ENCODE results near the gene TRAPPC11. TPM values are rescaled to one million over a fixed set of nuclear protein-coding genes. Genes with fewer than 3 reads are reported as not detected.

TRAPPC11 gene
- total and polyA plus RNA-seq, 2 of the 13 experiments (the other 11 are each of a cell fraction or from before 2014, with no cell fraction given): 18.0 to 23.2 TPM

- Histone ChIP-seq H2AFZ (ENCODE audit: low read length) (no peak overlapping the region), H4K20me1 (ENCODE audit: insufficient read depth, low read length) (no peaks in the 10 kb centered on the region), H3K9me3 (ENCODE audit: low read length) (no peaks in the 10 kb centered on the region), H3K4me3 (replicated peaks in 1 of 3; ENCODE audit: insufficient read depth in 1 of 3, low read depth in 2 of 3, low read length in 3 of 3) (no peak overlapping the region), H3K36me3 (replicated peaks in 1 of 2; ENCODE audit: control insufficient read depth in 1 of 2, insufficient read depth in 2 of 2, low read length in 2 of 2) (peaks cover 2 to 6% of the 10 kb centered on the region in 2 experiments; a peak in 1 of 5 replicates), H3K27me3 (ENCODE audit: control insufficient read depth in 1 of 2, insufficient read depth in 2 of 2, low read length in 2 of 2) (no peaks in the 10 kb centered on the region), H3K27ac (ENCODE audit: extremely low read length, insufficient read depth, low read length) (no peak overlapping the region), H3K4me2 (ENCODE audit: low read depth, low read length) (no peak overlapping the region), H3K79me2 (ENCODE audit: insufficient read depth, low read length) (no peaks in the 10 kb centered on the region), H3K4me1 (ENCODE audit: insufficient read depth, low read length) (peaks cover 17% of the 10 kb centered on the region), H3K9ac (ENCODE audit: insufficient read depth, low read depth, low read length) (no peak overlapping the region)
- FAIRE-seq: no peak
- ChIA-PET CTCF (ENCODE audit: low intra/inter-chr PET ratio, low total read pairs) (no interaction called here), POLR2A (no interaction called here)
- TF ChIP-seq EEA1 (CRISPR knock-in tag; IDR thresholded peaks at IDR 0.05; ENCODE audit: borderline replicate concordance) (no peak), SKI (IDR thresholded peaks at IDR 0.05; ENCODE audit: partially characterized antibody) (no peak), ZNF407 (CRISPR knock-in tag; IDR thresholded peaks at IDR 0.05; ENCODE audit: not compliant biosample characterization) (no peak), ZNF329 (CRISPR knock-in tag; IDR thresholded peaks at IDR 0.05; ENCODE audit: low read depth) (no peak), SP5 (CRISPR knock-in tag; IDR thresholded peaks at IDR 0.05; ENCODE audit: borderline replicate concordance, low read depth) (no peak), ZNF383 (CRISPR knock-in tag; IDR thresholded peaks at IDR 0.05; ENCODE audit: borderline replicate concordance) (no peak), ZNF441 (CRISPR knock-in tag; IDR thresholded peaks at IDR 0.05; ENCODE audit: borderline replicate concordance) (no peak), ZNF776 (CRISPR knock-in tag; IDR thresholded peaks at IDR 0.05) (no peak), CBX5 (CRISPR knock-in tag; IDR thresholded peaks at IDR 0.05; ENCODE audit: borderline replicate concordance) (no peak), RBM39 (IDR thresholded peaks at IDR 0.05; ENCODE audit: low read depth, low read length, poor library complexity, severe bottlenecking) (no peak), MAF1 (CRISPR knock-in tag; IDR thresholded peaks at IDR 0.05; ENCODE audit: borderline replicate concordance) (no peak), AFF4 (CRISPR knock-in tag; IDR thresholded peaks at IDR 0.05) (no peak), ZNF558 (CRISPR knock-in tag; IDR thresholded peaks at IDR 0.05; ENCODE audit: borderline replicate concordance) (no peak), XRCC5 (optimal IDR thresholded peaks at IDR 0.05; ENCODE audit: low read length) (no peak)
- WGBS (ENCODE audit: low lambda C conversion rate): 77% methylated on average over 4 of the region's 4 CpGs
- intact Hi-C loops (cut with micrococcal nuclease; ENCODE audit: unreplicated experiment): no loop called here
- in situ Hi-C loops (cut with HindIII; ENCODE audit: extremely low pct_ligation_motif_present, low pct_unique_long_range_greater_than_20kb): no loop called here
- BruUV-seq (replicated peaks): no TSS peak
- DNase-seq (ENCODE audit: low spot score): no peak
- no peak for ATAC-seq
Measured at GRCh38 chr4:183716302-183716701, 57.2 kb downstream of the TRAPPC11 start.
